Thyroid gland (tissue), 4 donors: ENCODE results near the gene TMEM266.

ENCODE experiments used
- CTCF ChIP-seq, 6 experiments: fragments of 200-600 bp in 3 of 6; fragments of 450-650 bp in 3 of 6; sonication (generic) in 3 of 6; IDR thresholded peaks; one replicate each; pipeline ENCODE4 v1.5.1; 2016 to 2019; ENCODE audit warnings: antibody characterized with exemption in 6 of 6, mild to moderate bottlenecking in 2 of 6, inconsistent platforms in 1 of 6, moderate library complexity in 1 of 6
- POLR2A ChIP-seq, 2 donors: fragments of 450-650 bp; IDR thresholded peaks; one replicate each; pipeline ENCODE4 v1.6.1; 2017; ENCODE audit warnings: antibody characterized with exemption in 2 of 2, mild to moderate bottlenecking in 2 of 2, moderate library complexity in 1 of 2

- TF ChIP-seq CTCF (IDR thresholded peaks at IDR 0.05), result no peak
- TF ChIP-seq POLR2A (IDR thresholded peaks at IDR 0.05), result no peak
These were observed 2.9 kb upstream of the TMEM266 start for GRCh38 chr15:76056931-76057330.
